VCaP (cell line): ENCODE measurements around the gene ELAC1.
"Not testable (repeated sequence)": the region's sequence is repeated elsewhere in the genome, so short reads cannot be mapped to it uniquely, and the experiment has no call there.

ENCODE experiments used
- H3K27ac ChIP-seq: fragments of 450-650 bp; 2 replicates; pipeline ENCODE4 v1.5.1; 2017
- CTCF ChIP-seq: fragments of 450-650 bp; conservative IDR thresholded peaks from 2 replicates; pipeline ENCODE4 v1.5.1; 2017; ENCODE audit warnings: mild to moderate bottlenecking, moderate library complexity

The ELAC1 gene

DNA sequence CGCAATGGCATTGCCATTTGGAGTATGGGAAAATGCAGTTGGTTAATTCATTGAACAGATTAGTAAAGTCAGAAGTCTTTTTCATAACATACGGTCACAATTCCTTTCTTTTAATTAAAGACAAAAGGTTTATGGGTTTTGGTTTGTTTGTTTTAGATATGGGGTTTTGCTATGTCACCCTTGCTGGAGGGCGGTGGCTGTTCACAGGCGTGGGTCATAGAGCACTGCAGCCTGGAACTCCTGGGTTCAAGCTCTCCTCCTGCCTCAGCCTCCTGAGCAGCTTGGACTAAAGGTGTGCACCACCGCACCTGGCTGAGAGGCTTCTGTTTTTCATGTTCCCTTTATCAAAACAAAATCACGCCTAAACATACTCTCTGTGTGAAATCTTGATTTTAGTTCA lies 18.7 kb upstream of the ELAC1 start:
- H3K27ac ChIP-seq = no peak overlapping the region
- TF ChIP-seq CTCF = no peak

DNA sequence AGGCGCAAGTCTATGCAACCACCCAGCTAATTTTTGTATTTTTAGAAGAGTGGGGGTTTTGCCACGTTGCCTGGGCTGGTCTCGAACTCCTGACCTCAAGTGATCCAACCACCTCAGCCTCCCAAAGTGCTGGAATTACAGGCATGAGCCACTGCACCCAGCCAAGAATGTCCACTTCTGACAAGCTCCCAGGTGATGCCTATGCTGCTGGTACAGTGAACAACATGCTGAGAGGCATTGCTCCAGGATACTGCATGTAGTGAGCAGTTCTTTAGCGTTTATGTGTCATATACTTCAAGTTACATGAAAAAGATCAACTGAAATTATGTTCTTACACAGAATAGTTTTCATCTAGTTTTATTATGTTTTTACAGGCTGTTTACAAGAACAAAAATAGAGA lies 17.2 kb upstream of the ELAC1 start:
- TF ChIP-seq CTCF = no peak
- no peak overlapping the region for H3K27ac ChIP-seq

DNA sequence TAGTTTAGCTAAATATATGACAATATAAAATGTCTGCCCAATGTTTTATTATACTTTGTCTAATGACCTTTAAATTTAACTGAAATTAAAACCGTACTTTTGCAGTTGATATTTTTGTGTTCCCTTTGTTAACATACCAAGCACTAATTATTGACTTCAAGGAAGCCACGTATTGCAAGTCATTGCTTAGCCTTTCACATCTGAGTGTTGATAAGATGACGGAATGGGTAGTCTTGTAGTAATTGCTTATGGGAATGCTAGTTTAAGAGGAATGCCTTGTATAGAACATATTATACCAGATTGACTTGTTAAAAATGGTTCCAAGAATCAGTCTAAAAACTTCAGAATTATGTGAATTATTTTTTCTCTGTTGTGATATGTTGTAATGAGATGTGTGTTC lies 14.0 kb upstream of the ELAC1 start:
- no peak for TF ChIP-seq CTCF
- no peak overlapping the region for H3K27ac ChIP-seq

- no peak overlapping the region for H3K27ac ChIP-seq
- TF ChIP-seq CTCF = no peak
Observed at GRCh38 chr18:50955253-50955652, 12.6 kb upstream of the ELAC1 start.

- no peak for TF ChIP-seq CTCF
Observed at GRCh38 chr18:50956116-50956515, 11.7 kb upstream of the ELAC1 start.

DNA sequence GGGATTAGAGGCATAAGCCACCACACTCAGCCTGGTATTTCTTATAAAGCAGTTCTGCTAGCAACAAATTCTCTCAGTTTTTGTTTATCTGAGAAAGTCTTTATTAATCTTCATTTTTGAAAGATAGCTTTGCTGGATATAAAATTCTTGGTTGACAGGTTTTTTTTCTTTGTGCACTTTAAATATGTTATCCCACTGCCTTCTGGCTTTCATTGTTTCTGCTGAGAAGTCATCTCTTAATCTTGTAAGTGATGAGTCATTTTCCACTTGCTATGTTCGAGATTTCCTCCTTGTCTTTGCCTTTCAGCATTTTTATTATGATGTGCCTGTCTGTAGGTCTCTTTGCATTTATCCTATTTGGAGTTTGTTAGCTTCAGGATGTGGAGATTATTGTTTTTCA lies 5.9 kb upstream of the ELAC1 start:
- no peak for TF ChIP-seq CTCF
- H3K27ac ChIP-seq = no peak overlapping the region

More at GRCh38 chr18:50956116-50956515, 11.7 kb upstream of the ELAC1 start:
- H3K27ac ChIP-seq = no peak overlapping the region

GRCh38 chr18:50969448-50969847 lies 1.6 kb downstream of the ELAC1 start:
- no peak for TF ChIP-seq CTCF
- peak overlapping the region; percentile 96 for H3K27ac ChIP-seq

GRCh38 chr18:50970006-50970405 lies 2.2 kb downstream of the ELAC1 start:
- no peak for TF ChIP-seq CTCF
- peak overlapping the region; percentile 96 for H3K27ac ChIP-seq

DNA sequence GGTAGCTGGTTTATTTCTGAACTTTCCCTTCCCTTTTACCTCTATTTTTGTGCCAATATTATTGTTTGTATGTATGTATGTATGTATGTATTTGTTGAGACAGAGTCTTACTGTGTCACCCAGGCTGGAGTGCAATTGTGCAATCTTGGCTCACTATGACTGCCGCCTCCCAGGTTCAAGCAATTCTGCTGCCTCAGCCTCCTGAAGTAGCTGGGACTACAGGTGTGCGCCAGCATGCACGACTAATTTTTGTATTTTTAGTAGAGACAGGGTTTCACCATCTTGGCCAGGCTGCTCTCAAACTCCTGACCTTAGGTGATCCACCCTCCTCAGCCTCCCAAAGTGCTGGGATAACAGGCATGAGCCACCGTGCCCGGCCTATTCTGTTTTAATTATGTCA lies 4.6 kb downstream of the ELAC1 start:
- H3K27ac ChIP-seq = not testable (repeated sequence)
